Stimulated activated memory B cell treated with anti-CD40 and anti-IgM and Interleukin-4, amounts not matched to agents 10 μg/mL and 1 μg/mL and 100 μg/mL, for 72 hours (primary cell): Measurements from ENCODE around the gene CPE.

ENCODE experiments used
- ATAC-seq: fragments of 150-1000 bp; cut with Tn5 transposase; 2 replicates; pipeline ENCODE4 v1.10.0; 2021
- H3K27ac Mint-ChIP-seq: one replicate; pipeline ENCODE4 v1.8.0; 2022; ENCODE audit warnings: mild to moderate bottlenecking, mixed read lengths
- H3K27me3 Mint-ChIP-seq: one replicate; pipeline ENCODE4 v1.8.0; 2022; ENCODE audit warnings: mixed read lengths
- H3K36me3 Mint-ChIP-seq: one replicate; pipeline ENCODE4 v1.8.0; 2022; ENCODE audit warnings: mixed read lengths
- H3K4me1 Mint-ChIP-seq: one replicate; pipeline ENCODE4 v1.8.0; 2022; ENCODE audit warnings: mixed read lengths
- H3K4me3 Mint-ChIP-seq: one replicate; pipeline ENCODE4 v1.8.0; 2022; ENCODE audit warnings: mild to moderate bottlenecking, moderate library complexity, mixed read lengths
- H3K9me3 Mint-ChIP-seq: one replicate; pipeline ENCODE4 v1.8.0; 2022; ENCODE audit warnings: mixed read lengths

The CPE gene

DNA sequence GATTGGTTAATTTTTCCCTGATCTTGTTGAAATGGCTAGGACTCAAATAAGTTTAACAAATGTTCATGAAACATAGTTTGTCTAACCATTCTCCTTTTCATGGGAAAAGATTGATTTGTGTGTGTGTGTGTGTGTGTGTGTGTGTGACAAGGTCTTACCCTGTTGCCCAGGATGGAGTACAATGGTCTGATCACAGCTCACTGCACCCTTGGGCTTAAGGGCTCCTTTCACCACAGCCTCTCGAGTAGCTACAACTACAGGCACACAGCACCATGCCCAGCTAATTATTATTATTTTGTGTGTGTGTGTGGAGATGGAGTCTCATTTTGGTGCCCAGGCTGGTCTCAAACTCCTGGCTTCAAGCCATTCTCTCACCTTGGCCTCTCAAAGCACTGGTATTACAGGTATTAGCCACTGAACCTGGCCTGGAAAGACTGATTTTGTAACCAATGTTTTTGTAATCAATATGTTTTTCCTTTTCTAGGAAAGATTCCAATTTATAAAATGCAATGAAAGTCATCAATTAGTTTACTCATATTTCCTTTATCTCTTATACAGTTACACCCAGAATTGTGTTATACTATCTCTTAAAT lies 139.3 kb downstream of the CPE start:
- Mint-ChIP-seq H3K27me3 (no peaks in the 10 kb centered on the region), H3K4me1 (no peaks in the 10 kb centered on the region), H3K36me3 (no peaks in the 10 kb centered on the region), H3K27ac (no peak overlapping the region), H3K4me3 (no peak overlapping the region), H3K9me3 (no peaks in the 10 kb centered on the region)
- ATAC-seq, result no peak

GRCh38 chr4:165518686-165519085 lies 139.9 kb downstream of the CPE start:
- no peak for ATAC-seq
- Mint-ChIP-seq H3K36me3 (no peaks in the 10 kb centered on the region), H3K27me3 (no peaks in the 10 kb centered on the region), H3K27ac (no peak overlapping the region), H3K4me1 (no peaks in the 10 kb centered on the region), H3K9me3 (no peaks in the 10 kb centered on the region), H3K4me3 (no peak overlapping the region)

DNA sequence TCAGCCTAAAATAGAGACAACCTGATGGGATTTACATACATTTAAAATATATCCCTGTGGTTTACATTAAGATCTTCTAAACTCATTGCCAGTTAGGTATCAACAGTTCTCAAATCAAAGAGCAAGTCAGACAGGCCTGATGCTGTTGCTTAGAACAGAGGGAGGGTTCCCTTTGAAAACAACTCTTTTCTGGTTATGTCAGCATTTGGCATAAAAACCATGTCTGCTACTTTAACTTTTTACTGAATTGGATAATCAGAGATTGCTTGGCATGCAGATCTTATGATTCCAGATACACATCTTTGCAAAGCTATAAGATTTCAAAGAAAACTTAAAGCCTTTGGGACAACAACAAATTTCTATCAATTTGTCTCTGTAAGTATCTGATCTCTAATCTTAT lies 140.8 kb downstream of the CPE start:
- Mint-ChIP-seq H3K4me1 (no peaks in the 10 kb centered on the region), H3K27ac (no peak overlapping the region), H3K27me3 (no peaks in the 10 kb centered on the region), H3K4me3 (no peak overlapping the region), H3K9me3 (no peaks in the 10 kb centered on the region), H3K36me3 (no peaks in the 10 kb centered on the region)
- ATAC-seq, result no peak

DNA sequence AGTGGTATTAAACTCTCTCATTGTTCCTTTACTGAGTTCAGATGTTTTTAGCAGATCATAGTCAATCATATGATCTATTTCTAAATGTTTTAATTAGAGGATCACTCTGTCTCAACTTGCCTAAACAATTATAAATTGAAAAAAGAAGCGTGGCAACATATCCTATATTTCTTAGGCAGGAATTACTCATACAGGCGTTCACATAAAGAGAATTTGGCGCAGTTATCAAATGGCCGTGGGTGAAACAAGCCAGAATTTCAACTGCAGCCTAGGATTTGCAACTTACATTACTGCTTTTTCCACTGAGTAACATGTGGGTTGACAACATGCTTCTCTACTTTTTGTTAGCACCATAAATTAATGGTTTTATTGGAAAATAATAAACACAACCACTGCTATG lies 141.3 kb downstream of the CPE start:
- no peak for ATAC-seq
- H3K36me3 Mint-ChIP-seq, result no peaks in the 10 kb centered on the region
- no peaks in the 10 kb centered on the region for H3K9me3 Mint-ChIP-seq
- H3K4me3 Mint-ChIP-seq, result no peak overlapping the region
- no peak overlapping the region for H3K27ac Mint-ChIP-seq
- H3K27me3 Mint-ChIP-seq, result no peaks in the 10 kb centered on the region
- no peaks in the 10 kb centered on the region for H3K4me1 Mint-ChIP-seq

DNA sequence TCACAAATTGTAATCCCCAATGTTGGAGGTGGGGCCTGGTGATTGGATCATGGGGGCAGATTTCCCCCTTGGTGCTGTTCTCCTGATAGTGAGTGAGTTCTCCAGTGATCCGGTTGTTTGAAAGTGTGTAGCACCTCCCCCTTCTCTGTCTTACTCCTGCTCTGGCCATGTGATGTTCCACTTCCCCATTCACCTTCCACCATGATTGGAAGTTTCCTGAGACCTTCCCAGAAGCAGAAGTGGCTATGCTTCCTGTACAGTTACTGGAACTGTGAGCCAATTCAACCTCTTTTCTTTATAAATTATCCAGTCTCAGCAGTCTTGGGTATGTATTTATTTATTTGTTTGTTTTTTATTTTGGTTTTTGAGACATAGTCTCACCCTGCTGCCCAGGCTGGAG lies 143.2 kb downstream of the CPE start:
- H3K27me3 Mint-ChIP-seq, result no peaks in the 10 kb centered on the region
- no peaks in the 10 kb centered on the region for H3K4me1 Mint-ChIP-seq
- no peaks in the 10 kb centered on the region for H3K9me3 Mint-ChIP-seq
- H3K27ac Mint-ChIP-seq, result no peak overlapping the region
- no peaks in the 10 kb centered on the region for H3K36me3 Mint-ChIP-seq
- ATAC-seq, result no peak
- H3K4me3 Mint-ChIP-seq, result no peak overlapping the region

- Mint-ChIP-seq H3K4me1 (no peaks in the 10 kb centered on the region), H3K27ac (no peak overlapping the region), H3K4me3 (no peak overlapping the region), H3K9me3 (no peaks in the 10 kb centered on the region), H3K36me3 (no peaks in the 10 kb centered on the region), H3K27me3 (no peaks in the 10 kb centered on the region)
- ATAC-seq, result no peak
Measured at GRCh38 chr4:165524532-165525190, 145.9 kb downstream of the CPE start.

DNA sequence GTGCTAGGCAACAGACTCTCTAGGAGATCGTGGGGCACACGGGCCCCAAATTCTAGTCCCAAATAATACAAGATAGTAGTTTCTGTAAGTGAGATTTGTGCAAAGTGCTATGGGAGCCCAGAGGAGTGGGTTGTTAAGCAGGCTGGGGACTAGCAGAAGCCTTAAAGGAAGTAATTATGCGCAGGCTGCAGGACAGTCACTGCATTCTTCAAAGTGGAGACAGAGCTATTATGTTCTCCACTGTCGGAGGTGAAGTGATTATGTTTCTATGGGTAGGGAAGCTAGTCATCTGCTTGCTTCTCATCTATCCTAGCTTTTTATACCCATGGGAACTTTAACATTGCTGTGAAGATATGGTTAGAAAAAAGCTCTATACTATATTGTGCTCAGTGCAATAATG lies 154.2 kb downstream of the CPE start:
- Mint-ChIP-seq H3K27me3 (peaks cover 5% of the 10 kb centered on the region), H3K9me3 (no peaks in the 10 kb centered on the region), H3K36me3 (no peaks in the 10 kb centered on the region), H3K4me3 (no peak overlapping the region), H3K27ac (no peak overlapping the region), H3K4me1 (no peaks in the 10 kb centered on the region)
- ATAC-seq, result no peak

- no peak overlapping the region for H3K27ac Mint-ChIP-seq
- H3K4me3 Mint-ChIP-seq, result no peak overlapping the region
- H3K4me1 Mint-ChIP-seq, result no peaks in the 10 kb centered on the region
- H3K27me3 Mint-ChIP-seq, result peaks cover 9% of the 10 kb centered on the region
- no peaks in the 10 kb centered on the region for H3K36me3 Mint-ChIP-seq
- no peaks in the 10 kb centered on the region for H3K9me3 Mint-ChIP-seq
- peak; percentile 42 for ATAC-seq
Measured at GRCh38 chr4:165537028-165537648, 158.3 kb downstream of the CPE start.

- ATAC-seq, result no peak
- Mint-ChIP-seq H3K27me3 (peaks cover 9% of the 10 kb centered on the region), H3K36me3 (no peaks in the 10 kb centered on the region), H3K4me1 (no peaks in the 10 kb centered on the region), H3K9me3 (no peaks in the 10 kb centered on the region), H3K27ac (no peak overlapping the region), H3K4me3 (no peak overlapping the region)
Measured at GRCh38 chr4:165539801-165540200, 161.0 kb downstream of the CPE start.

DNA sequence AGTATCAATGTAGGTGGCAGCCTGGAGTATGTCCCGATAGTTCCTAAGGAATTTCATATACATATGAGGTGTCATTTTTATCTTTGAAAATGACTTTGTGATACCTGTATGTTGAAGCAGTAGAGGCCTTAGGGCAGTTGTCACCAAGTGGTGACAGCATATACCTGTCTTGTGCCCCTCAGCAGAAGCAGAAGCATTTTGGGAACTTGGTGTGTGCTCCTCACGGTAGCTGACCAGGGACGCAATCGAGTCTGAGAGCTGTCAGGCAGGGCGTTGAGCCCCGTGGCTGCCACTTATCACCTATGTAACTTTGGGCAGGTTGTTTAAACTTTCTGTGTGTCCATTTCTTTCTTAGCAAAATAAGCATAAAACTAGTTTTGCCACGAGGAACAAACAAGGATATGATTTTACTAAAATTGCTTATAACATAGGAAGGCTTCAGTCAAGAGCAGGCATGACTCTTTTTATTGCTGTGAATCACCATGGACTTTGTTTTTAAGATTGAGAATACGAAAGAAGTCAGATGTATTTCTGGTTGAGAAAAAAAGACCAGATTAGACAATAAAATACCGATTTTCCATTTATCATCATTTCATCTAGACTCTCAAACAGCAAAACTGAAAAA lies 161.5 kb downstream of the CPE start:
- Mint-ChIP-seq H3K4me3 (no peak overlapping the region), H3K9me3 (no peaks in the 10 kb centered on the region), H3K4me1 (no peaks in the 10 kb centered on the region), H3K36me3 (no peaks in the 10 kb centered on the region), H3K27ac (no peak overlapping the region), H3K27me3 (peaks cover 9% of the 10 kb centered on the region)
- no peak for ATAC-seq

GRCh38 chr4:165541851-165542459 lies 163.1 kb downstream of the CPE start:
- Mint-ChIP-seq H3K4me3 (no peak overlapping the region), H3K9me3 (no peaks in the 10 kb centered on the region), H3K27ac (no peak overlapping the region), H3K4me1 (no peaks in the 10 kb centered on the region), H3K36me3 (no peaks in the 10 kb centered on the region), H3K27me3 (peaks cover 9% of the 10 kb centered on the region)
- no peak for ATAC-seq

DNA sequence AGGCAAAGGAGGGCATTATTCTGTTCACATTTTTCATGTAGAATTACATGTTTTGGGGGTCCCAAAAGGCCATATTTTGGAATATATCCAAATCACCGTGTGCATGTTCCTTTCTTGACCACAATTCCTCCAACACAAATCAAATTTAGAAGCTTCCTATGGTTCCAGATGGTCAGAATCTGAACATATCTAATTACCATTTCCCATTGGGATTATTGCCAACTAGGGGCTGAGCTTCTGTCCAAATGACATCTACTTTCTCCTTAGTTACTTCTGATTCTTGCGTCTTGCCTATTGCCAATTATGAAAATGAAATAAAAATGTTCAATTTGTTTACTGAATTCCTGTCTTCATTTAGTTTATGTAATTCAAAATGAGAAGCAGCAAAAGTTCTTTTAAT lies 163.7 kb downstream of the CPE start:
- ATAC-seq, result no peak
- Mint-ChIP-seq H3K4me1 (peaks cover 2% of the 10 kb centered on the region), H3K9me3 (no peaks in the 10 kb centered on the region), H3K36me3 (no peaks in the 10 kb centered on the region), H3K4me3 (no peak overlapping the region), H3K27me3 (peaks cover 9% of the 10 kb centered on the region), H3K27ac (no peak overlapping the region)
